ENCODE data around the gene TMEM183A.
"Not testable (repeated sequence)": the region's sequence is repeated elsewhere in the genome, so short reads cannot be mapped to it uniquely, and the experiment has no call there.

Gene TMEM183A

GRCh38 chr1:203006948-203007871, at the start of gene TMEM183A:
Gene TMEM183A, plus strand, starts transcription at chr1:203007374. Its CDS starts 92 bp downstream, at chr1:203007466.
- DNase-seq (ENCODE audit: low read depth in 2 of 2): peak; percentile 85 to 87

- peak; percentile 88 to 92 for DNase-seq (ENCODE audit: low read depth in 2 of 2)
Measured at GRCh38 chr1:202957733-202958543, 49.2 kb upstream of the TMEM183A start, which contains the start of gene ADIPOR1. Gene ADIPOR1, minus strand, starts transcription at chr1:202958312. Its CDS starts 7,242 bp downstream, at chr1:202951070.

GRCh38 chr1:202958544-202959275, 48.5 kb upstream of the TMEM183A start:
- no peak for DNase-seq (ENCODE audit: low read depth in 2 of 2)

GRCh38 chr1:202959276-202959620, 47.9 kb upstream of the TMEM183A start:
- no peak for DNase-seq (ENCODE audit: low read depth in 2 of 2)

GRCh38 chr1:202961220-202961880, 45.8 kb upstream of the TMEM183A start:
- no peak for DNase-seq (ENCODE audit: low read depth in 2 of 2)

GRCh38 chr1:202964791-202965410, 42.3 kb upstream of the TMEM183A start:
- no peak for DNase-seq (ENCODE audit: low read depth in 2 of 2)

GRCh38 chr1:202965422-202965821, 41.8 kb upstream of the TMEM183A start:
- no peak for DNase-seq (ENCODE audit: low read depth in 2 of 2)

GRCh38 chr1:202966006-202966898, 40.9 kb upstream of the TMEM183A start:
- DNase-seq (ENCODE audit: low read depth in 2 of 2): no peak

- no peak for DNase-seq (ENCODE audit: low read depth in 2 of 2)
Measured at GRCh38 chr1:202967684-202968281, 39.4 kb upstream of the TMEM183A start.

GRCh38 chr1:202968351-202968750, 38.8 kb upstream of the TMEM183A start:
- no peak for DNase-seq (ENCODE audit: low read depth in 2 of 2)

GRCh38 chr1:202968895-202969295, 38.3 kb upstream of the TMEM183A start:
- DNase-seq (ENCODE audit: low read depth in 2 of 2): no peak

GRCh38 chr1:202972046-202972445, 35.1 kb upstream of the TMEM183A start:
- no peak for DNase-seq (ENCODE audit: low read depth in 2 of 2)

- DNase-seq (ENCODE audit: low read depth in 2 of 2): no peak
Measured at GRCh38 chr1:202974856-202975255, 32.3 kb upstream of the TMEM183A start.

- DNase-seq (ENCODE audit: low read depth in 2 of 2): no peak
Measured at GRCh38 chr1:202976633-202977032, 30.5 kb upstream of the TMEM183A start.

- no peak for DNase-seq (ENCODE audit: low read depth in 2 of 2)
Measured at GRCh38 chr1:202979459-202979858, 27.7 kb upstream of the TMEM183A start.

GRCh38 chr1:202981939-202982338, 25.2 kb upstream of the TMEM183A start:
- no peak for DNase-seq (ENCODE audit: low read depth in 2 of 2)

GRCh38 chr1:202982715-202983430, 24.3 kb upstream of the TMEM183A start:
- DNase-seq (ENCODE audit: low read depth in 2 of 2): no peak

GRCh38 chr1:202986120-202986519, 21.1 kb upstream of the TMEM183A start:
- not testable (repeated sequence) for DNase-seq (ENCODE audit: low read depth in 2 of 2)

- no peak for DNase-seq (ENCODE audit: low read depth in 2 of 2)
Measured at GRCh38 chr1:202987255-202987654, 19.9 kb upstream of the TMEM183A start.
